Cardiac septum (tissue), 1 donor: Measurements from ENCODE around the gene C21orf91. TPM values are rescaled to one million over a fixed set of nuclear protein-coding genes. Genes with fewer than 3 reads are reported as not detected.

ENCODE experiments used
- DNase-seq: peaks from one replicate; pipeline ENCODE4 v3.0.0-alpha.2; 2020; ENCODE audit warnings: low spot score
- intact Hi-C: fragments of 100-400 bp; cut with DNase I; formaldehyde crosslinking; loops from one replicate; pipeline ENCODE4 v1.14.0; 2022
- long read RNA-seq: library from polyadenylated mRNA; unstranded; transcript quantifications from one replicate; pipeline ENCODE4 v2.0.0, GENCODE V29; 2021
- total RNA-seq: library from RNA; stranded (reverse); fragmentation: NEBNext Ultra II Directional; extraction: Animal tissue kit (Norgen Biotek cat#: 25700); gene quantifications from one replicate; pipeline ENCODE4 v1.2.1, GENCODE V29; 2021
- donor health status: DM: no; HTN: no; CAD: no.

C21orf91 gene
- total RNA-seq = 21.3 TPM
- long read RNA-seq, full-length matches to known transcripts = 9 of 14 reads
- long read RNA-seq, partial matches to known transcripts = 2 of 14 reads
- long read RNA-seq, other reads (novel, unspliced or antisense) = 3 of 14 reads

- intact Hi-C loops = loop anchor here (2.0 to 10.0 kb wide), 2 partner anchors 82 to 204 kb away; partner anchors contain the start of gene BTG3
- peak; percentile 96 for DNase-seq
Observed at GRCh38 chr21:17819114-17819876, at the start of gene C21orf91. Gene C21orf91 (minus strand): TSS chr21:17819356. CDS start chr21:17818318, 1,038 bp downstream.

- intact Hi-C loops = no loop called here
- DNase-seq = no peak
Observed at GRCh38 chr21:17866590-17866989, 47.4 kb upstream of the C21orf91 start.

- intact Hi-C loops = no loop called here
- no peak for DNase-seq
Observed at GRCh38 chr21:17859661-17860060, 40.5 kb upstream of the C21orf91 start.

- DNase-seq = no peak
- intact Hi-C loops = no loop called here
Observed at GRCh38 chr21:17858747-17859146, 39.6 kb upstream of the C21orf91 start.

- no peak for DNase-seq
- intact Hi-C loops = no loop called here
Observed at GRCh38 chr21:17854745-17855144, 35.6 kb upstream of the C21orf91 start.

- no peak for DNase-seq
- intact Hi-C loops = no loop called here
Observed at GRCh38 chr21:17853393-17854275, 34.5 kb upstream of the C21orf91 start.

GRCh38 chr21:17848228-17848627, 29.1 kb upstream of the C21orf91 start:
- DNase-seq = no peak
- intact Hi-C loops = no loop called here

GRCh38 chr21:17841103-17841502, 21.9 kb upstream of the C21orf91 start:
- intact Hi-C loops = no loop called here
- no peak for DNase-seq

- intact Hi-C loops = no loop called here
- no peak for DNase-seq
Observed at GRCh38 chr21:17834639-17835354, 15.6 kb upstream of the C21orf91 start.

- DNase-seq = no peak
- intact Hi-C loops = loop anchor here (10.0 kb wide), 1 partner anchor 145 kb away; no protein-coding TSS in a partner anchor
Observed at GRCh38 chr21:17829472-17829871, 10.3 kb upstream of the C21orf91 start.

GRCh38 chr21:17828223-17828622, 9.1 kb upstream of the C21orf91 start:
- no peak for DNase-seq
- intact Hi-C loops = loop anchor here (10.0 kb wide), 1 partner anchor 143 kb away; no protein-coding TSS in a partner anchor

- intact Hi-C loops = loop anchor here (10.0 kb wide), 1 partner anchor 139 kb away; no protein-coding TSS in a partner anchor
Observed at GRCh38 chr21:17823846-17824245, 4.7 kb upstream of the C21orf91 start.

GRCh38 chr21:17821121-17821520, 2.0 kb upstream of the C21orf91 start:
- DNase-seq = no peak
- intact Hi-C loops = loop anchor here (10.0 kb wide), 1 partner anchor 136 kb away; no protein-coding TSS in a partner anchor

More at GRCh38 chr21:17823846-17824245, 4.7 kb upstream of the C21orf91 start:
- no peak for DNase-seq

- intact Hi-C loops = loop anchor here (2.0 to 10.0 kb wide), 3 partner anchors 81 to 205 kb away; partner anchors contain the start of gene BTG3
- DNase-seq = no peak
Observed at GRCh38 chr21:17819877-17820229, 697 bp upstream of the C21orf91 start.

- intact Hi-C loops = loop anchor here (2.0 to 10.0 kb wide), 2 partner anchors 82 to 204 kb away; partner anchors contain the start of gene BTG3
Observed at GRCh38 chr21:17818186-17819113, 706 bp downstream of the C21orf91 start.

GRCh38 chr21:17813353-17813752, 5.8 kb downstream of the C21orf91 start:
- no peak for DNase-seq
- intact Hi-C loops = loop anchor here (10.0 kb wide), 1 partner anchor 199 kb away; the partner anchor contains the start of gene BTG3

More at GRCh38 chr21:17818186-17819113, 706 bp downstream of the C21orf91 start:
- DNase-seq = no peak

GRCh38 chr21:17805966-17806365, 13.2 kb downstream of the C21orf91 start:
- DNase-seq = no peak
- intact Hi-C loops = no loop called here

- DNase-seq = no peak
- intact Hi-C loops = no loop called here
Observed at GRCh38 chr21:17803536-17803935, 15.6 kb downstream of the C21orf91 start.
